Body of pancreas (tissue), 4 donors: Measurements from ENCODE around the gene ZNF771.

Experiments
- POLR2A ChIP-seq, 3 donors: fragments of 450-650 bp; IDR thresholded peaks; one replicate each; pipeline ENCODE4 v1.6.1; 2016; ENCODE audit warnings: antibody characterized with exemption in 3 of 3, mild to moderate bottlenecking in 2 of 3
- TF ChIP-seq, protein P1 (sequence below), 7 experiments: fragments of 450-650 bp in 4 of 7; fragments of 200-600 bp in 3 of 7; sonication (generic) in 3 of 7; IDR thresholded peaks; one replicate each; pipeline ENCODE4 v1.5.1; 2016 to 2019; ENCODE audit warnings: antibody characterized with exemption in 7 of 7

DNA sequence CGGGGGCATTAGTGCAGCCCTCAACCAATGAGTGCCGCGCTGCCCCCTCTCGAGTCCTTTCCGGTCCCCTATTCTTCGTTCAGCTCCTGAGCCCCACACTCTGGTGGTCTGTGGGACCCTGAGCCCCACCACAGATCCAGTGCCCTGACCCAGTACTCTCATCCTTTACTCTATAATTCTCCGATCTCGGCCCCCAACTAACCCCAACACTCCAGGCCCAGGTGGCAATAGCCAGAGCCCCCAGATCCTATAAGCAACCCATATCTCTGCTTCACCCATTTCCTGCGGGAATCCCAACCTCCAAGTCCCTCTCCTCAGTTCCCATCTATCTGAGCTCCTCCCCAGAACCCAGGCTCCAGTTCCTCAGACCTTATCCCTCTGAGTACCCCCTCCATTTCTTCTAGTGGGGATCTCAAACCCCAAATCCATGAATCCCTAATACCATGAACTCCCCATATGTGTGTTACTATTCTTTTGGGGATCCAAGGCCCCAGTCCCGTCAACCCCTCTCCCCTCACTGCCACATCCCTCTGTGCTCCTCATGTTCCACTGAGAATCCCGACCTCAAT is 36.1 kb upstream of the ZNF771 start:
- TF ChIP-seq, protein P1, sequence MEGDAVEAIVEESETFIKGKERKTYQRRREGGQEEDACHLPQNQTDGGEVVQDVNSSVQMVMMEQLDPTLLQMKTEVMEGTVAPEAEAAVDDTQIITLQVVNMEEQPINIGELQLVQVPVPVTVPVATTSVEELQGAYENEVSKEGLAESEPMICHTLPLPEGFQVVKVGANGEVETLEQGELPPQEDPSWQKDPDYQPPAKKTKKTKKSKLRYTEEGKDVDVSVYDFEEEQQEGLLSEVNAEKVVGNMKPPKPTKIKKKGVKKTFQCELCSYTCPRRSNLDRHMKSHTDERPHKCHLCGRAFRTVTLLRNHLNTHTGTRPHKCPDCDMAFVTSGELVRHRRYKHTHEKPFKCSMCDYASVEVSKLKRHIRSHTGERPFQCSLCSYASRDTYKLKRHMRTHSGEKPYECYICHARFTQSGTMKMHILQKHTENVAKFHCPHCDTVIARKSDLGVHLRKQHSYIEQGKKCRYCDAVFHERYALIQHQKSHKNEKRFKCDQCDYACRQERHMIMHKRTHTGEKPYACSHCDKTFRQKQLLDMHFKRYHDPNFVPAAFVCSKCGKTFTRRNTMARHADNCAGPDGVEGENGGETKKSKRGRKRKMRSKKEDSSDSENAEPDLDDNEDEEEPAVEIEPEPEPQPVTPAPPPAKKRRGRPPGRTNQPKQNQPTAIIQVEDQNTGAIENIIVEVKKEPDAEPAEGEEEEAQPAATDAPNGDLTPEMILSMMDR (IDR thresholded peaks at IDR 0.05) = no peak
- TF ChIP-seq POLR2A (IDR thresholded peaks at IDR 0.05) = peak in 2 of 3 donors; percentile 50 to 52
